Measurements from ENCODE around the gene MBNL2.

The MBNL2 gene

DNA sequence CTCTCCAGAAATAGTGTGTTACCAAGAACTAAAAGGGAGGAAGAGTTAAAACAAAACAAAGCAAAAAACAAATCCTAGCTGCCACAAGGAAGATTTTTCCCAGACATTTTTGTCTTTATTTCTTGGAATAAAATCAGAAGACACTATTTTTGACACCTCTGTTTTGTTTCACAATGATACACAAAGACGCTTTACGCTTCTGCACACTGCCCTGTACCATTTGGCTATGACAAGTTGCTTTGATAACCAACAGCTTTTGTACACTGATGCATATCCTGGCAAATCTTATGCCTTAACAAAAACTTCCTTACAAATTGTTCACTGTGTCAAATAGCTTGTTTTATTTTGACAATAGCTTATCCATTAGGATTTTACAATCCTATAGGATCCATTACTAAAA lies 108.3 kb downstream of the MBNL2 start:
- Histone ChIP-seq H3K27ac (ENCODE audit: low read depth, low read length) (no peak overlapping the region), H3K4me3 (ENCODE audit: low read length) (no peak overlapping the region), H3F3A (ENCODE audit: control insufficient read depth, insufficient read depth) (no peaks in the 10 kb centered on the region), H3K4me2 (ENCODE audit: low read length) (no peak overlapping the region), H3K79me2 (ENCODE audit: control insufficient read depth, low read length) (no peaks in the 10 kb centered on the region), H4K20me1 (ENCODE audit: control insufficient read depth, insufficient read depth, low read depth, low read length) (no peaks in the 10 kb centered on the region), H3K9me2 (replicated peaks; ENCODE audit: control insufficient read depth, low read length) (no peaks in the 10 kb centered on the region), H3K4me1 (ENCODE audit: control insufficient read depth, low read length) (no peaks in the 10 kb centered on the region), H3K27me3 (ENCODE audit: control insufficient read depth, low read length) (no peaks in the 10 kb centered on the region), H3K9me3 (ENCODE audit: control insufficient read depth, insufficient read depth, low read length) (no peaks in the 10 kb centered on the region), H3K36me3 (ENCODE audit: control insufficient read depth, low read length) (no peaks in the 10 kb centered on the region)
- TF ChIP-seq EZH2phosphoT487 (IDR thresholded peaks at IDR 0.05; ENCODE audit: borderline replicate concordance, low read length): no peak
- TF ChIP-seq, protein P1, sequence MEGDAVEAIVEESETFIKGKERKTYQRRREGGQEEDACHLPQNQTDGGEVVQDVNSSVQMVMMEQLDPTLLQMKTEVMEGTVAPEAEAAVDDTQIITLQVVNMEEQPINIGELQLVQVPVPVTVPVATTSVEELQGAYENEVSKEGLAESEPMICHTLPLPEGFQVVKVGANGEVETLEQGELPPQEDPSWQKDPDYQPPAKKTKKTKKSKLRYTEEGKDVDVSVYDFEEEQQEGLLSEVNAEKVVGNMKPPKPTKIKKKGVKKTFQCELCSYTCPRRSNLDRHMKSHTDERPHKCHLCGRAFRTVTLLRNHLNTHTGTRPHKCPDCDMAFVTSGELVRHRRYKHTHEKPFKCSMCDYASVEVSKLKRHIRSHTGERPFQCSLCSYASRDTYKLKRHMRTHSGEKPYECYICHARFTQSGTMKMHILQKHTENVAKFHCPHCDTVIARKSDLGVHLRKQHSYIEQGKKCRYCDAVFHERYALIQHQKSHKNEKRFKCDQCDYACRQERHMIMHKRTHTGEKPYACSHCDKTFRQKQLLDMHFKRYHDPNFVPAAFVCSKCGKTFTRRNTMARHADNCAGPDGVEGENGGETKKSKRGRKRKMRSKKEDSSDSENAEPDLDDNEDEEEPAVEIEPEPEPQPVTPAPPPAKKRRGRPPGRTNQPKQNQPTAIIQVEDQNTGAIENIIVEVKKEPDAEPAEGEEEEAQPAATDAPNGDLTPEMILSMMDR (IDR thresholded peaks at IDR 0.05; ENCODE audit: low read depth, low read length, poor library complexity, severe bottlenecking): no peak

DNA sequence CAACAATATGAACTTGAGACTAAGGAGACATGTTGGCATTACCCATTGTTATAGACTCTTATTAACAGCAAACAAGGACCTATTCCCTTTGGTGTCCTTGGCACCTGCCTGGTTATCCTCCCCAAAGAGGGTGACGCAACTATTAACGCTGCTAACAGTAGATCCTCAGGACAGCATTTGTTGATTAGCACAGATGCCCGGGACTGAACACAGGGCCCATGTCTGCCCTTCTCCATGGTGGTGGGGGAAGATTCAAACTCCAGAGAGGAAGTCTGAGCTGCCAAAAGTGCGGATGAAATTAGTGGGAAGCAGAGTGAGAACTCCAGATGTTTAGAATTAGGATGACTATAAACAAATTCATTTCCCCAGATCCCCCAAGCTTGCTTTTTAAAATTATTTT lies 110.6 kb downstream of the MBNL2 start:
- no peaks in the 10 kb centered on the region for H3K4me1 ChIP-seq (ENCODE audit: control insufficient read depth, low read length)
- no peak overlapping the region for H3K4me2 ChIP-seq (ENCODE audit: low read length)
- no peaks in the 10 kb centered on the region for H3K79me2 ChIP-seq (ENCODE audit: control insufficient read depth, low read length)
- H3K36me3 ChIP-seq (ENCODE audit: control insufficient read depth, low read length): no peaks in the 10 kb centered on the region
- no peaks in the 10 kb centered on the region for H3K27me3 ChIP-seq (ENCODE audit: control insufficient read depth, low read length)
- H3K9me2 ChIP-seq (replicated peaks; ENCODE audit: control insufficient read depth, low read length): no peaks in the 10 kb centered on the region
- TF ChIP-seq, protein P1 (IDR thresholded peaks at IDR 0.05; ENCODE audit: low read depth, low read length, poor library complexity, severe bottlenecking): no peak
- no peak for TF ChIP-seq EZH2phosphoT487 (IDR thresholded peaks at IDR 0.05; ENCODE audit: borderline replicate concordance, low read length)
- no peak overlapping the region for H3K4me3 ChIP-seq (ENCODE audit: low read length)
- H3F3A ChIP-seq (ENCODE audit: control insufficient read depth, insufficient read depth): no peaks in the 10 kb centered on the region
- no peaks in the 10 kb centered on the region for H4K20me1 ChIP-seq (ENCODE audit: control insufficient read depth, insufficient read depth, low read depth, low read length)
- H3K9me3 ChIP-seq (ENCODE audit: control insufficient read depth, insufficient read depth, low read length): no peaks in the 10 kb centered on the region
- H3K27ac ChIP-seq (ENCODE audit: low read depth, low read length): no peak overlapping the region

DNA sequence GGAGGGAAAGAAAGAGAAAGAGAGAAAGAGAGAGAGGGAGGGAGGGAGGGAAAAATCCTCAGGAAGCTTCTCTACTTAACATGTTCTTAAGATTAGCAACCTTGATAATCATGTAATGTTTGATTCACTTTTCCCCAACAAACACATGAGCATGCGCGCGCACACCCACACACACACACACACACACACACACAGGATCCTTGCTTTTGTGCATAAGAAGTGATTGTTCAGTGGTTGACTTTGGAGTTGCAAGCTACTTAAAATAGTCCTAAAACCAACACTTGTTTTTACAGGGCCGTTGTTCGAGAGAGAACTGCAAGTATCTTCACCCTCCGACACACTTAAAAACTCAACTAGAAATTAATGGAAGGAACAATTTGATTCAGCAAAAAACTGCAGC lies 111.8 kb downstream of the MBNL2 start:
- no peaks in the 10 kb centered on the region for H3K9me3 ChIP-seq (ENCODE audit: control insufficient read depth, insufficient read depth, low read length)
- H3K27ac ChIP-seq (ENCODE audit: low read depth, low read length): no peak overlapping the region
- no peaks in the 10 kb centered on the region for H3F3A ChIP-seq (ENCODE audit: control insufficient read depth, insufficient read depth)
- H3K36me3 ChIP-seq (ENCODE audit: control insufficient read depth, low read length): no peaks in the 10 kb centered on the region
- no peaks in the 10 kb centered on the region for H3K9me2 ChIP-seq (replicated peaks; ENCODE audit: control insufficient read depth, low read length)
- TF ChIP-seq, protein P1 (IDR thresholded peaks at IDR 0.05; ENCODE audit: low read depth, low read length, poor library complexity, severe bottlenecking): no peak
- no peak for TF ChIP-seq EZH2phosphoT487 (IDR thresholded peaks at IDR 0.05; ENCODE audit: borderline replicate concordance, low read length)
- no peaks in the 10 kb centered on the region for H3K79me2 ChIP-seq (ENCODE audit: control insufficient read depth, low read length)
- no peak overlapping the region for H3K4me2 ChIP-seq (ENCODE audit: low read length)
- no peaks in the 10 kb centered on the region for H3K4me1 ChIP-seq (ENCODE audit: control insufficient read depth, low read length)
- no peaks in the 10 kb centered on the region for H4K20me1 ChIP-seq (ENCODE audit: control insufficient read depth, insufficient read depth, low read depth, low read length)
- H3K27me3 ChIP-seq (ENCODE audit: control insufficient read depth, low read length): no peaks in the 10 kb centered on the region
- H3K4me3 ChIP-seq (ENCODE audit: low read length): no peak overlapping the region

DNA sequence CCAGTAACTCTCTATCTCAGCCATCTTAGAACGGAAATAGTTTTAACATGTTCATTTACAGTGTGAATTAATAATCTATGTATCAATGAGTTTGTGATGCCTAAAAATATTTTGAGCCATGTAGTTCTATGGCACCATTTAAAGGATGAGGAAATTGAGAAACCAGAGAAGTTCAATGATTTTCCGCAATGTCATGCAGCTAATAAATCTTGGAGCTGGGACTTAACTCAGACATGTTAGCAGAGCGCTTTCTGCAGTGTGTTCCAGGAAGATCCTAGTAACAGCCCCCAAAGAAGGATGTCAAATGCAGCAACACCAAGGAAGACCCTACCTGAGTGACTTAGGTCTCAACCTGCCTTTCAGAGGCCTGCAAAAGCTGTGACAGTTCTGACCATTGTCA lies 112.6 kb downstream of the MBNL2 start:
- Histone ChIP-seq H3K4me2 (ENCODE audit: low read length) (no peak overlapping the region), H3K27me3 (ENCODE audit: control insufficient read depth, low read length) (no peaks in the 10 kb centered on the region), H3K4me3 (ENCODE audit: low read length) (no peak overlapping the region), H3K36me3 (ENCODE audit: control insufficient read depth, low read length) (no peaks in the 10 kb centered on the region), H3K79me2 (ENCODE audit: control insufficient read depth, low read length) (no peaks in the 10 kb centered on the region), H3K9me3 (ENCODE audit: control insufficient read depth, insufficient read depth, low read length) (no peaks in the 10 kb centered on the region), H4K20me1 (ENCODE audit: control insufficient read depth, insufficient read depth, low read depth, low read length) (no peaks in the 10 kb centered on the region), H3K9me2 (replicated peaks; ENCODE audit: control insufficient read depth, low read length) (no peaks in the 10 kb centered on the region), H3K27ac (ENCODE audit: low read depth, low read length) (no peak overlapping the region), H3F3A (ENCODE audit: control insufficient read depth, insufficient read depth) (no peaks in the 10 kb centered on the region), H3K4me1 (ENCODE audit: control insufficient read depth, low read length) (no peaks in the 10 kb centered on the region)
- TF ChIP-seq EZH2phosphoT487 (IDR thresholded peaks at IDR 0.05; ENCODE audit: borderline replicate concordance, low read length): no peak
- TF ChIP-seq, protein P1 (IDR thresholded peaks at IDR 0.05; ENCODE audit: low read depth, low read length, poor library complexity, severe bottlenecking): no peak

Data from DOHH2 (cell line).